DND-41 (cell line): Measurements from ENCODE around the gene CXXC4.

Source experiments
- ATAC-seq: fragments of 200-7000 bp; cut with Tn5 transposase; 3 replicates; pipeline ENCODE4 v1.9.1; 2021; ENCODE audit warnings: low read depth; ENCODE audit not compliant: insufficient read depth
- DNase-seq: peaks from one replicate; pipeline ENCODE4 v3.0.0-alpha.2; 2020
- H2AFZ ChIP-seq: 2 replicates; pipeline ENCODE4 v1.6.0; 2012; ENCODE audit warnings: low read depth, low read length
- H3K27ac ChIP-seq: 2 replicates; pipeline ENCODE4 v1.5.1; 2012; ENCODE audit warnings: low read length, inconsistent platforms
- H3K27me3 ChIP-seq: fragments of 200-600 bp; sonication (generic); 2 replicates; pipeline ENCODE4 v1.6.0; 2012; ENCODE audit warnings: low read length, mild to moderate bottlenecking, inconsistent platforms; ENCODE audit not compliant: insufficient read depth, poor library complexity
- H3K36me3 ChIP-seq: 2 replicates; pipeline ENCODE4 v1.5.1; 2012; ENCODE audit warnings: low read length, inconsistent platforms; ENCODE audit not compliant: insufficient read depth
- H3K4me1 ChIP-seq: 2 replicates; pipeline ENCODE4 v1.5.1; 2012; ENCODE audit warnings: mild to moderate bottlenecking, low read length; ENCODE audit not compliant: insufficient read depth
- H3K4me2 ChIP-seq: 2 replicates; pipeline ENCODE4 v1.6.0; 2012; ENCODE audit warnings: mild to moderate bottlenecking, moderate library complexity, low read length, inconsistent platforms; ENCODE audit not compliant: insufficient read depth
- H3K4me3 ChIP-seq, 2 experiments: fragments of 200-600 bp in 1 of 2; shearing (Covaris generic) in 1 of 2; 2 replicates each; pipeline ENCODE4 v1.5.1; 2012 to 2016; ENCODE audit warnings: inconsistent platforms in 2 of 2, low read length in 2 of 2, mild to moderate bottlenecking in 2 of 2, low read depth in 1 of 2, moderate library complexity in 1 of 2
- H3K79me2 ChIP-seq: 2 replicates; pipeline ENCODE4 v1.6.0; 2012; ENCODE audit warnings: low read length, inconsistent platforms; ENCODE audit not compliant: insufficient read depth
- H3K9ac ChIP-seq: 2 replicates; pipeline ENCODE4 v1.6.0; 2012; ENCODE audit warnings: low read depth, mild to moderate bottlenecking, inconsistent platforms, low read length, moderate library complexity
- H3K9me3 ChIP-seq: 2 replicates; pipeline ENCODE4 v1.5.1; 2012; ENCODE audit warnings: low read length, moderate library complexity, mild to moderate bottlenecking, inconsistent platforms; ENCODE audit not compliant: insufficient read depth, severe bottlenecking
- H4K20me1 ChIP-seq: 2 replicates; pipeline ENCODE4 v1.6.0; 2012; ENCODE audit warnings: low read length; ENCODE audit not compliant: insufficient read depth
- CTCF ChIP-seq: IDR thresholded peaks from 2 replicates; pipeline ENCODE4 v1.5.1; 2012; ENCODE audit warnings: borderline replicate concordance, low read length, moderate library complexity, mild to moderate bottlenecking; ENCODE audit not compliant: poor library complexity, severe bottlenecking; ENCODE audit errors: extremely low read depth
- EZH2 ChIP-seq: IDR thresholded peaks from 3 replicates; pipeline ENCODE4 v1.6.1; 2012; ENCODE audit warnings: borderline replicate concordance, low read depth, mild to moderate bottlenecking, moderate library complexity, low read length, inconsistent platforms; ENCODE audit not compliant: severe bottlenecking

Gene CXXC4

GRCh38 chr4:104524026-104524425, 29.3 kb upstream of the CXXC4 start:
- Histone ChIP-seq H3K27ac (no peak overlapping the region), H3K27me3 (no peaks in the 10 kb centered on the region), H3K36me3 (no peaks in the 10 kb centered on the region), H3K9me3 (no peaks in the 10 kb centered on the region), H3K79me2 (no peaks in the 10 kb centered on the region), H2AFZ (no peak overlapping the region), H3K4me1 (no peaks in the 10 kb centered on the region), H3K9ac (no peak overlapping the region), H3K4me3 (no peak overlapping the region), H3K4me2 (no peak overlapping the region), H4K20me1 (no peaks in the 10 kb centered on the region)
- TF ChIP-seq EZH2 (no peak), CTCF (no peak)
- ATAC-seq (no peak), DNase-seq (no peak)

- Histone ChIP-seq H3K27ac (no peak overlapping the region), H3K4me1 (no peaks in the 10 kb centered on the region), H4K20me1 (no peaks in the 10 kb centered on the region), H3K9me3 (no peaks in the 10 kb centered on the region), H3K4me2 (no peak overlapping the region), H3K36me3 (no peaks in the 10 kb centered on the region), H3K79me2 (no peaks in the 10 kb centered on the region), H3K9ac (no peak overlapping the region), H3K4me3 (no peak overlapping the region), H2AFZ (no peak overlapping the region), H3K27me3 (no peaks in the 10 kb centered on the region)
- DNase-seq (no peak), ATAC-seq (no peak)
- no peak for TF ChIP-seq EZH2
- no peak for TF ChIP-seq CTCF
Observed at GRCh38 chr4:104519588-104519987, 24.9 kb upstream of the CXXC4 start.

GRCh38 chr4:104516884-104517283, 22.2 kb upstream of the CXXC4 start:
- Histone ChIP-seq H3K27me3 (no peaks in the 10 kb centered on the region), H2AFZ (no peak overlapping the region), H3K9ac (no peak overlapping the region), H3K4me2 (no peak overlapping the region), H3K79me2 (no peaks in the 10 kb centered on the region), H3K36me3 (no peaks in the 10 kb centered on the region), H3K9me3 (no peaks in the 10 kb centered on the region), H3K4me3 (no peak overlapping the region), H4K20me1 (no peaks in the 10 kb centered on the region), H3K27ac (no peak overlapping the region), H3K4me1 (no peaks in the 10 kb centered on the region)
- DNase-seq (no peak), ATAC-seq (no peak)
- no peak for TF ChIP-seq EZH2
- TF ChIP-seq CTCF = no peak

- H3K4me1 ChIP-seq = no peaks in the 10 kb centered on the region
- ATAC-seq = no peak
Observed at GRCh38 chr4:104508224-104508623, 13.5 kb upstream of the CXXC4 start.

More at GRCh38 chr4:104508224-104508623, 13.5 kb upstream of the CXXC4 start:
- H2AFZ ChIP-seq = no peak overlapping the region
- no peak overlapping the region for H3K9ac ChIP-seq
- H3K36me3 ChIP-seq = no peaks in the 10 kb centered on the region
- H4K20me1 ChIP-seq = no peaks in the 10 kb centered on the region
- DNase-seq = no peak
- no peaks in the 10 kb centered on the region for H3K9me3 ChIP-seq
- no peak overlapping the region for H3K4me2 ChIP-seq
- no peak overlapping the region for H3K27ac ChIP-seq
- no peaks in the 10 kb centered on the region for H3K27me3 ChIP-seq
- no peak for TF ChIP-seq CTCF
- TF ChIP-seq EZH2 = no peak
- H3K79me2 ChIP-seq = no peaks in the 10 kb centered on the region
- H3K4me3 ChIP-seq = no peak overlapping the region
